Effector CD8-positive, alpha-beta T cell (primary cell): ENCODE results near the gene TNKS1BP1.
A peak's percentile ranks its signal among the peaks of the same experiment; 100 is the strongest.
"Not testable (repeated sequence)": the region's sequence is repeated elsewhere in the genome, so short reads cannot be mapped to it uniquely, and the experiment has no call there.

Experiments
- DNase-seq: peaks from one replicate; lab custom pipeline; 2025; lab: John Stamatoyannopoulos, UW

TNKS1BP1 gene

GRCh38 chr11:57353446-57353845 lies 28.7 kb upstream of the TNKS1BP1 start:
- no peak for DNase-seq

- DNase-seq, result no peak
Measured at GRCh38 chr11:57353036-57353435, 28.3 kb upstream of the TNKS1BP1 start.

DNA sequence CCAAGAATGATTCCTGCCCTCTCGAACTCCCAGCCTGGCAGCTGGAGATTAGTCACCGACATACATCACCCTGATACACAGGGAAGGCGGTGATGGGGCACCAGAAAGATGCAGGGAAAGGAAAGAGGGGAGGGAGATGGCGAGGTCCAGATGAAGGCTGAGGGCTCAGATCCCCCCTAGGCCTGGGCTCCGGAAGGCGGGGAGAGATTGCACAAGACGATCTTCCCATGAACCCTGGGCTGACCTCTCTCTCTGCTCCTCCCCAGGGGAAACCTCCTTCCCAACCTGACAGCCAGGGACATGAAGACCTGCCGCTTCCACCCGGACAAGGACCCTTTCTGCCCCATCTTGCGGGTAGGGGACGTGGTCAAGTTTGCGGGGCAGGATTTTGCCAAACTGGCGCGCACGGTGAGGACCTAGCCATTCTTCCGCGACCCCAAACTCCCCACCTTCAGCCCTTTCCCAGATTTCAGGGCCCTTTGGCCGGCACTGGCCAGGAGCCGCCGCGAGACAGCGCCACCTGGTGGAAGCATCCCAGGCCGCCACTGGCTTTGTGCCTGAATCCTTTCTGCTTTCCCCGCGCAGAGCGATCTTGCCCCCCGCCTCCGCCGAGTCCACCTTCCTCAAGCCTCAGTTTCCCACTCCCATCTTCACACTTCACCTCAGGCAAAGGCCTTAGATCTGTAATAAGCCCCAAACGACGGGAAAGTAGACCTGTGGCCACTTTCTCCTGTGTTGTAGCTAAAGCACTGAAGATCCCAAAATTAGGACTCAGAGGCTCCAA lies 24.9 kb upstream of the TNKS1BP1 start:
- DNase-seq, result peak; percentile 50

DNA sequence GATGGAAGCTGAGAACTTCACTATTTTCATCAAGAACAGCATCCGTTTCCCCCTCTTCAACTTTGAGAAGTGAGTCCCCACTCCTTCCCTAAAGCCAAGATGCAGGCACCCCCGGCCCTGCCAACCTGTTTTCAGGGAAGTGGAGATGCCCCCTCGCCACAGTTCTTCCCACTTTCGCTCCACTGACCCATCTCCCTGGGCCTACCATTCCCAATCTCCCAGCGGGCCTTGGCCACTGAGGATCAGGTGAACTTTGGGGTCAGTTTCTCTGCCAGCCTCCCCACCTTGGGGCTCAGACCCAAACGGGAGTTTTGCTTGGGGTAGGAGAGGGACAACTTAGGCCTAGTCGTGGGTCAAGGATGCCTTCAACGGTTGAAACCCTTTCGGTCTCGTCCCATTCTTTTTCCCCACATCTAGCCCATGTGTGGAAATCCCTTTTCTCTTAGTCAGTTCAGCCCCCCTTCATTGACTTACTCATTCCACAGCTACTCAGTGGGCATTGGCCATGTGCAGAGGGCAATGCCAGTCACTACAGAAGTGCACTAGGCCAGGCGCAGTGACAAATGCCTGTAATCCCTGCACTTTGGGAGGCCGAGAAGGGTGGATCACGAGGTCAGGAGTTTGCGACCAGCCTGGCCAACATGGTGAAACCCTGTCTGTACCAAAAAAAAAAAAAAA lies 24.0 kb upstream of the TNKS1BP1 start:
- DNase-seq, result no peak

- no peak for DNase-seq
Measured at GRCh38 chr11:57348052-57348451, 23.3 kb upstream of the TNKS1BP1 start.

DNA sequence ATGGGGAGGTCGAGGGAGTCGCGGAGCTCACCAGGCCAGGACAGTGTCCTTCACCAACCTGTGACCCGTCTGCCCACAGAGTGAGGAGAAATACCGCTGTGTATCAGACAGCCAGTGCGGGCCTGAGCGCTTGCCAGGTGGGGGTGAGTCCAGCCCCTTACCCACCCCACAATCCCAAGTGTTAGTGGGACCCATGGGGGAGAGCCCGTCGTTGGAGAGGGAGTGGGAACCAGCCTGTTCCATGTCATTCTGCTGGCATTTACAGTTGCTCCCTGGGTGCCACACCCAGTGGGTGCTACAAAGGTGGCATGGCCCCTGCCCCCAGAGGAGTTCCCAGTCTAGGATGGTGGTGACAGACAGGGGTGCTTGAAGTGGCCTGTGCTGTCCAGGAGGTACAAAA lies 22.6 kb upstream of the TNKS1BP1 start:
- no peak for DNase-seq

GRCh38 chr11:57345555-57346211 lies 20.9 kb upstream of the TNKS1BP1 start:
- DNase-seq, result peak; percentile 64

GRCh38 chr11:57344826-57345225 lies 20.1 kb upstream of the TNKS1BP1 start:
- no peak for DNase-seq

GRCh38 chr11:57343825-57344224 lies 19.1 kb upstream of the TNKS1BP1 start:
- no peak for DNase-seq

DNA sequence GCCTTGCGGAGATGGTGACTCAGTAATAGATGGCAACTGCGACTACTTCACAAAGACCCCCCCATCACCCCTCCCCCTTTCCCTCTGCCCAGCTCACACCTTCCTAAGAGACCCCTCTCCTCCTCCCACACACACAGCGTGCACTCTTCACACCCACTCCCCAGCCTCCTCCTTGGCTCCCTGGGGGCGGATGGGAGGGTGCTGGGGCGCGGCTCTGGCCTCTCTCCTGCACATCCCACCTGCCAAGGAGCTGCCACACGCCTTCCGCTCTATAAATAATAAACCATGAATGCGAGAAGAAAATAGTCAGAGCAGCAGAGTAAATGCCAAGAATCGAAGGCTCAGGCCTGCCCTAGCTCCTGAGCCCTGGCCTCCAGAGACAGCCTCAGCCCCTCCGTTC lies 17.9 kb upstream of the TNKS1BP1 start:
- no peak for DNase-seq

DNA sequence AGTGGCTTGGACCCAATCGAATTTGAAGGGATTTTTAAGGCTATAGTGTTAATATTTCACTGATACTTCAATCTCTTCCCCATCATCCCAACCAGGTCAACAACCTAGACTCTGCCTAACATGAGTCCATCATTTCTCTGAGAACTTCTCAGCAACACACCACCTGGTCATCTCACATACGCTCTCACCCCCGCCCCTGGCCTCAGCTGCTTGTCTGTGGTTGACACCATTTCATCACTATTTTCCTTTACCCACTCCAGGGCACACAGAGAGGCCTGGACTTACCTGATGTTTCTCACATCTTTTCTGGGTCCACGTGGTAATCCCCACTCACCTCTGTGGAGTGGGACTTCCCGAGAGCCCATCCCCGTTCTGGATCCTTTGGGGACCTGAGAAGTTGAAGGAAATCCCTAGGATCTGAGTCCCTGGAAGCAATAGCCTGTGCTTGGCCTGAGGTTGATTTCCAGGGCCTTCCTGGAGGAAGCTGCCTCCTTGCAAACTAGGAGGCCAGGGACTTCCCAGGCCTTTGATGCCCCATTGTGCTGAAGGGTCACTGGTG lies 16.6 kb upstream of the TNKS1BP1 start:
- no peak for DNase-seq

- no peak for DNase-seq
Measured at GRCh38 chr11:57340039-57340615, 15.4 kb upstream of the TNKS1BP1 start.

DNA sequence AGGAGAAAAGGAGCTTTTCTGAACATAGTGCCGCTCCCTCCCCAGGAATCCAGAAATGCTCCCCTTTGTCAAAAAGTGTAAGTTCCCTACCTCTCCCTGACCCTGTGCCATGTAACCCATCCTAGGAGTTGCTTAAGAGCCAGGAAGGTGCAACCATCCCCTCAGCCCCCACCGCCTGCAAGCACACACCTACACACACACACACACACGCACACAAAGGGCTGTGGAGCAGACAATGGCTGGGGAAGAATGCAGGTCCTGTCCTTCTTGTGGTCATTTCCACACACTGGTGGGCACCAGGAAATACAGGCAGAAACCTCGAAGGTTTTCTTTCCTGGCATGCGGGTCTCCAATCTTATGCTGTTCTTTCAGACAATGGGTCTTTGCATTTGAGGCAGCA lies 14.6 kb upstream of the TNKS1BP1 start:
- DNase-seq, result no peak

DNA sequence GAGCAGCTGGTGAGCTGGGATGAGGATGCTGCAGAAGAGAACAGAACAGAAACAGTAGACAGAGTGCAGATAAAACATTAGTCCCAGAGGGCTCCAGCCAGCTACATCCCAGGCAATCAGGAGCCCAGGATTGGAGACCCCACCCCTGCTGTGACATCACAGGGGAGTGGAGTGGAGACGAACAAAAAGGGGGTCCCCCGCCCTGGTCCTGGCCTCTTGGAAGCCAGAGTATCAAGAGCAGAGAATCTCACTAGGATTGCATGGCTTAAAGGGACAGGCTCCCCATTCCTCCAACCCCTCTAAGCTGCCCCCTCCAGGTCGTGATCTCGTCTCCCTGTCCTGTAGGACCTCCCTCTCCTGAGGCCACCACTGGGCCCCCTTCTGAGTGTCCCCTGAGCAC lies 13.4 kb upstream of the TNKS1BP1 start, which contains the start of gene P2RX3:
Gene P2RX3, plus strand, starts transcription at position 211 of the 400 bp plus-strand sequence. CDS start 199 bp downstream, outside the sequence.
- no peak for DNase-seq

- DNase-seq, result not testable (repeated sequence)
Measured at GRCh38 chr11:57336856-57337255, 12.1 kb upstream of the TNKS1BP1 start.

GRCh38 chr11:57336111-57336666 lies 11.4 kb upstream of the TNKS1BP1 start:
- no peak for DNase-seq

GRCh38 chr11:57335343-57336110 lies 10.8 kb upstream of the TNKS1BP1 start, which contains the start of gene SSRP1:
Gene SSRP1, minus strand, starts transcription at chr11:57335892. Its CDS starts 771 bp downstream, at chr11:57335121.
- peak; percentile 74 for DNase-seq

DNA sequence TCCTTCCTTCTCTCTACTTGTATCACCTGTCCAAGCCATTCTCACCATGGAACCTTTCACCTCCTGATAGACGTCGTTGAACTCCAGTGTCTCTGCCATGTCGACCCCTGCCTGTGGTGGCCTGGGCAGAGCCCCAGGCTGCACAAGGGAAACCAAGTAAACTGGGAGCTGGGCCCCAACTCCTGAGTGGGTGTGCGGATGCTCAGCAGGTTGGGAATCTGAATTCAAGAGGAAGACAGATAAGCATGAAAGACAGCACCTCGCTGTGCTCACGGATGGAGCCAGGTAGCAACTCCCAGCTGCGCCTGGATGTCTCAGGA lies 10.2 kb upstream of the TNKS1BP1 start:
- no peak for DNase-seq

GRCh38 chr11:57332694-57333440 lies 8.1 kb upstream of the TNKS1BP1 start:
- DNase-seq, result no peak

GRCh38 chr11:57331720-57332119 lies 7.0 kb upstream of the TNKS1BP1 start:
- no peak for DNase-seq
